Caco-2 (cell line): ENCODE results near the gene NOB1. TPM values are rescaled to one million over a fixed set of nuclear protein-coding genes. Genes with fewer than 3 reads are reported as not detected.

Experiments used
- BruUV-seq: library from RNA; stranded (reverse); fragments of 400-500 nt; replicated peaks from 2 replicates; lab custom pipeline; 2021; lab: Mats Ljungman, UMichigan
- CTCF ChIA-PET: fragments of 300-600 bp; sonication (Branson Sonifier 250); formaldehyde crosslinking; loops from one replicate; lab custom pipeline; 2022; ENCODE audit warnings: antibody characterized with exemption; lab: Charles Lee
- POLR2A ChIA-PET: fragments of 300-600 bp; sonication (Branson Sonifier 250); formaldehyde crosslinking; loops from one replicate; lab custom pipeline; 2022; ENCODE audit warnings: antibody characterized with exemption; lab: Charles Lee
- DNase-seq, 2 experiments: peaks; one replicate each; pipeline versions ENCODE4 v3.0.0 to v3.0.0-alpha.2; 2020 to 2022
- H3K27me3 ChIP-seq: replicated peaks from 2 replicates; pipeline ENCODE4 v1.6.0; 2011; ENCODE audit warnings: low read length; ENCODE audit not compliant: control insufficient read depth, insufficient read depth
- H3K36me3 ChIP-seq: 2 replicates; pipeline ENCODE4 v1.5.1; 2011; ENCODE audit warnings: low read length; ENCODE audit not compliant: control insufficient read depth, insufficient read depth
- H3K4me1 ChIP-seq: fragments of 250-450 bp; sonication (Bioruptor Pico); 2 replicates; pipeline ENCODE4 v1.5.1; 2020; ENCODE audit warnings: mild to moderate bottlenecking
- H3K4me3 ChIP-seq: 2 replicates; pipeline ENCODE4 v1.5.1; 2011; ENCODE audit warnings: low read depth, mild to moderate bottlenecking, control low read depth, low read length
- H3K9me3 ChIP-seq: fragments of 250-450 bp; sonication (Bioruptor Pico); 2 replicates; pipeline ENCODE4 v1.5.1; 2020; ENCODE audit warnings: mild to moderate bottlenecking, moderate library complexity
- H3K27ac Mint-ChIP-seq: one replicate; pipeline ENCODE4 v1.8.0; 2022; ENCODE audit warnings: mixed read lengths; ENCODE audit not compliant: unreplicated experiment
- H3K27me3 Mint-ChIP-seq: one replicate; pipeline ENCODE4 v1.8.0; 2022; ENCODE audit warnings: mixed read lengths; ENCODE audit not compliant: insufficient read depth, unreplicated experiment
- H3K36me3 Mint-ChIP-seq: one replicate; pipeline ENCODE4 v1.8.0; 2022; ENCODE audit warnings: mild to moderate bottlenecking, mixed read lengths; ENCODE audit not compliant: insufficient read depth, unreplicated experiment
- H3K4me1 Mint-ChIP-seq: one replicate; pipeline ENCODE4 v1.8.0; 2022; ENCODE audit warnings: low read depth, mixed read lengths; ENCODE audit not compliant: unreplicated experiment
- H3K4me3 Mint-ChIP-seq: one replicate; pipeline ENCODE4 v1.8.0; 2022; ENCODE audit warnings: mild to moderate bottlenecking, moderate library complexity, mixed read lengths; ENCODE audit not compliant: unreplicated experiment
- H3K9me3 Mint-ChIP-seq: one replicate; pipeline ENCODE4 v1.8.0; 2022; ENCODE audit warnings: mixed read lengths; ENCODE audit not compliant: unreplicated experiment
- intact Hi-C: fragments of 100-400 bp; cut with micrococcal nuclease; formaldehyde crosslinking; loops from one replicate; pipeline ENCODE4 v1.10.0; 2022; ENCODE audit not compliant: unreplicated experiment
- total RNA-seq: library from RNA; stranded (reverse); gene quantifications from 2 replicates; pipeline ENCODE4 v1.2.3, GENCODE V29; 2022
- TF ChIP-seq, protein P1 (sequence below), 2 experiments: fragments of 200-600 bp in 1 of 2; IDR thresholded peaks; 1 replicate in 1 of 2; 2 replicates in 1 of 2; pipeline versions ENCODE4 v1.5.1 to v1.8.0; 2011 to 2022; ENCODE audit warnings: antibody characterized with exemption in 1 of 2, control low read depth in 1 of 2, inconsistent platforms in 1 of 2, low read depth in 1 of 2, low read length in 1 of 2, mild to moderate bottlenecking in 1 of 2, moderate library complexity in 1 of 2; ENCODE audit not compliant: insufficient read depth in 1 of 2, severe bottlenecking in 1 of 2, unreplicated experiment in 1 of 2

Gene NOB1
- total RNA-seq, 1 experiment from 2014 or later, result 120 TPM

DNA sequence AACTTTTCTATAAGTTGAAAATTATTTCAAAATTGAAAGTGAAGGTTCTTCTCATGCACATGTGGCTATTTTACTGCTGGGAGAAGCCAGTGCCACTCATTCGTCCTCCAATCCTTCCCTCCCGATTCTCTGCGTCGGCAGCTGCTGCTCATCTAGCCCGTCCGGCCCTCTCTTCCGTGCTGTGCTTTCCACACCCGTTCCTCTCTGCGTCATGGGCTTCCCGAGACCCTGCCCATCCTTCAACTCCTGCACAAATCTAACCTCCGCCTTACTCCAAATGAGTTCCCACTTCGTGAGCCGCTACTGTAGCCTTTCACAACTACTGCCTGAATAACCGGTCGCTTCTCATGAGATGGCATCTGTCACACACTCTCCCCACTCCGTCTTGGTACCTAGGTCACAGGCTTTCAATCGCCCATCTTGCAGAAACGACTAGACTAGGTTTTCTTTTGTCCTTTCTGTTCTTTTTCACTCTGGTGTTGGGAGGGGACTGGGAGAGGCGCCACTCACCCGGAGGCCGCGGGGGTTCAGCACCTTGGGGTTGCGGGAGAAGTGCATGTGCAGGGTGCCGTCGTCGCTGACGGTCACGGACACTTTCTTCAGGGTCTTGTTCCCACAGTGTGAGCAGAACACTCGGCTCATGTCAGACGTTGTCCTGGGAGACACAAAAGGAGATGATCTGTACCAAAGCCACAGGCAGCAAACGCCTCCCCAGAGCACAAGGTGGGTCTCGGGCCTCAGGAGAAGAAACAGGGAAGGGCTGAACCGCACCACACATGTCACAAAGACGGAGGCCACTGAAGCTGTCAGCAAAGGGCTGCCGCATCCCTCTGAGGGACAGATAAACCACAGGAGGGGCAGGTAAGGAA lies 10.1 kb downstream of the NOB1 start:
- no TSS peak for BruUV-seq
- Mint-ChIP-seq H3K27ac (no peak overlapping the region), H3K36me3 (peaks cover 92% of the 10 kb centered on the region), H3K27me3 (no peaks in the 10 kb centered on the region), H3K4me1 (no peaks in the 10 kb centered on the region), H3K9me3 (no peaks in the 10 kb centered on the region), H3K4me3 (no peak overlapping the region)
- DNase-seq, result no peak
- no peaks in the 10 kb centered on the region for H3K4me1 ChIP-seq
- TF ChIP-seq, protein P1, sequence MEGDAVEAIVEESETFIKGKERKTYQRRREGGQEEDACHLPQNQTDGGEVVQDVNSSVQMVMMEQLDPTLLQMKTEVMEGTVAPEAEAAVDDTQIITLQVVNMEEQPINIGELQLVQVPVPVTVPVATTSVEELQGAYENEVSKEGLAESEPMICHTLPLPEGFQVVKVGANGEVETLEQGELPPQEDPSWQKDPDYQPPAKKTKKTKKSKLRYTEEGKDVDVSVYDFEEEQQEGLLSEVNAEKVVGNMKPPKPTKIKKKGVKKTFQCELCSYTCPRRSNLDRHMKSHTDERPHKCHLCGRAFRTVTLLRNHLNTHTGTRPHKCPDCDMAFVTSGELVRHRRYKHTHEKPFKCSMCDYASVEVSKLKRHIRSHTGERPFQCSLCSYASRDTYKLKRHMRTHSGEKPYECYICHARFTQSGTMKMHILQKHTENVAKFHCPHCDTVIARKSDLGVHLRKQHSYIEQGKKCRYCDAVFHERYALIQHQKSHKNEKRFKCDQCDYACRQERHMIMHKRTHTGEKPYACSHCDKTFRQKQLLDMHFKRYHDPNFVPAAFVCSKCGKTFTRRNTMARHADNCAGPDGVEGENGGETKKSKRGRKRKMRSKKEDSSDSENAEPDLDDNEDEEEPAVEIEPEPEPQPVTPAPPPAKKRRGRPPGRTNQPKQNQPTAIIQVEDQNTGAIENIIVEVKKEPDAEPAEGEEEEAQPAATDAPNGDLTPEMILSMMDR (IDR thresholded peaks at IDR 0.05; ENCODE audit: insufficient read depth in 1 of 2, low read depth in 1 of 2, low read length in 1 of 2, severe bottlenecking in 1 of 2, unreplicated experiment in 1 of 2), result no peak
- ChIA-PET POLR2A (no interaction called here), CTCF (no interaction called here)
- peaks cover 7% of the 10 kb centered on the region; the same call in 1 of the 2 replicates for H3K36me3 ChIP-seq
- H3K9me3 ChIP-seq, result no peaks in the 10 kb centered on the region
- H3K27me3 ChIP-seq, result no peaks in the 10 kb centered on the region
- no peak overlapping the region for H3K4me3 ChIP-seq
- intact Hi-C loops, result no loop called here

DNA sequence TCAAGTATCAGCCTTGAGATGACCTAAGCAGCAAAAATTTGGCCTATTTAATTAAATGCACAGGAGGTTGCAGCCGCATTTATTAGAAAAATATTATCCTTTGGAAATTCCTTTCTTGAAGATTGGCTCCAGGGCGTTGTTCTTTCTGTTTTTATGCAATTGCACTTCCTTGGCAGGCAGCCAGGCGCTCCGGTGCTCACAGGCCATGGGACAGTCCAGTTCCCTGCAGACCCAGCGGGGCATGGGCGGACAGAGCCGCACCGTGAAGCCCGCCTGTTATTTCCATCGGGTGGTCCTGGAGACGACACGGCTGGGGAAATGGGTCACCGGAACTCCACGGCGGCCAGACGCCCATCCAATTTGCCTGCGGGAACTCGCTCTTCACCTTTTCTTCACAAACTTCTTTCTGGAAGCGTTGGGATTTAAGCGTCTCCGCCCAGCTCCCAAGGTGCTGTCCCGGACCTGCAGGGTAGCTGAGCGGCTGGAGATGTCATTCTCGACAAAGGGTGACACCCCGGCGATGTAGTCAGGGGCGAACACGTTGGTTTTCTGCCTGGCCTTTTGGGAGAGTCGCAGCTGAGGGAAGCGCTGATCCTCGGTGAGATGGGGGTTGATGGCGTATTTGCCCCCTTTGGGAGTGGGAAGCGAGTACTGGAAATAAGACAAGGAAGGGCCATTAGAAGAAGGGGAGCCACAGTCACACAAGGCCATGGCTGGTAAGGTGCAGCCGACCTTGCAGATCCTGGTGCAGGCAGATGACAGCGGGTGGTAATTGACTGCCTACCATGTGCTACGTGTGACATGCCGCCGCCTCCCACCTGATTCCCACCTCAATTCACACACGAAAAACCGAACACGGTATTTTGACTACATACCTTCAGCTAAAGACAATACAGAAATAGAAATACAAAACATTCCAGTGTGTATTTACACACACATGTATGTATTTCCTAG lies 12.5 kb downstream of the NOB1 start:
- ChIA-PET POLR2A (interaction anchor here (0.6 kb wide), 1 partner anchor 12 kb away, joined by 5 read pairs; the partner anchor contains the start of gene NOB1), CTCF (no interaction called here)
- no peak overlapping the region for H3K4me3 Mint-ChIP-seq
- TSS peak; percentile 81 for BruUV-seq
- TF ChIP-seq, protein P1 (IDR thresholded peaks at IDR 0.05; ENCODE audit: insufficient read depth in 1 of 2, low read depth in 1 of 2, low read length in 1 of 2, severe bottlenecking in 1 of 2, unreplicated experiment in 1 of 2), result no peak
- H3K4me3 ChIP-seq, result no peak overlapping the region
- no peak overlapping the region for H3K27ac Mint-ChIP-seq
- H3K4me1 ChIP-seq, result no peaks in the 10 kb centered on the region
- no peaks in the 10 kb centered on the region for H3K27me3 ChIP-seq
- H3K9me3 Mint-ChIP-seq, result no peaks in the 10 kb centered on the region
- H3K9me3 ChIP-seq, result no peaks in the 10 kb centered on the region
- intact Hi-C loops, result no loop called here
- H3K36me3 Mint-ChIP-seq, result peaks cover 74% of the 10 kb centered on the region
- DNase-seq, result no peak
- peaks cover 4% of the 10 kb centered on the region; the same call in 1 of the 2 replicates for H3K36me3 ChIP-seq
- H3K4me1 Mint-ChIP-seq, result no peaks in the 10 kb centered on the region
- no peaks in the 10 kb centered on the region for H3K27me3 Mint-ChIP-seq

DNA sequence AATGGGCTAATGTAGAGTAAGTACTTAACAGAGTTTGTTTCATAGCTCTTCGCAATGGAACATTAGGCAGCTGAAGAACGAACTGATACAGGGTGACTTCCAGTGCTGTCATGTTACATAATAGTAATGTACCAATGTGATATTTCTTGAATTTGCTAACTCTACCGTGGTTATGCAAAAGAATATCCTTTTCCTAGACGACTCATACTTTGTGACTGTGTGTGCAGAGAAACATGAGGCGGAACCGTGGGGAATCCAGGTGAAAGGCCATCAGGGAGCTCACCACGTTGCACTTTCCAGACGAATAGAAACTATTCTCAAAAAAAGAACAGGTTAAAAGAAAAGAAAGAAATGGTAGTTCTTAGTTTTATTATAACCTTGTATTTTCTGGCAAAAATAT lies 13.2 kb downstream of the NOB1 start:
- H3K9me3 Mint-ChIP-seq, result no peaks in the 10 kb centered on the region
- intact Hi-C loops, result no loop called here
- POLR2A ChIA-PET, result interaction anchor here (0.6 kb wide), 1 partner anchor 13 kb away, joined by 5 read pairs; the partner anchor contains the start of gene NOB1
- peaks cover 4% of the 10 kb centered on the region; the same call in 1 of the 2 replicates for H3K36me3 ChIP-seq
- TF ChIP-seq, protein P1 (IDR thresholded peaks at IDR 0.05; ENCODE audit: insufficient read depth in 1 of 2, low read depth in 1 of 2, low read length in 1 of 2, severe bottlenecking in 1 of 2, unreplicated experiment in 1 of 2), result no peak
- no peak for DNase-seq
- no peaks in the 10 kb centered on the region for H3K9me3 ChIP-seq
- H3K4me1 ChIP-seq, result no peaks in the 10 kb centered on the region
- H3K4me3 Mint-ChIP-seq, result no peak overlapping the region
- H3K27me3 Mint-ChIP-seq, result no peaks in the 10 kb centered on the region
- CTCF ChIA-PET, result no interaction called here
- H3K27ac Mint-ChIP-seq, result no peak overlapping the region
- peaks cover 67% of the 10 kb centered on the region for H3K36me3 Mint-ChIP-seq
- no peaks in the 10 kb centered on the region for H3K4me1 Mint-ChIP-seq
- no TSS peak for BruUV-seq
- H3K27me3 ChIP-seq, result no peaks in the 10 kb centered on the region
- no peak overlapping the region for H3K4me3 ChIP-seq
